Adrenal gland (tissue), 5 donors: ENCODE results near the gene GABBR1.

ENCODE experiments used
- POLR2A ChIP-seq, 2 donors: fragments of 450-650 bp; IDR thresholded peaks; one replicate each; pipeline ENCODE4 v1.6.1; 2017; ENCODE audit warnings: antibody characterized with exemption in 2 of 2, mild to moderate bottlenecking in 2 of 2, moderate library complexity in 1 of 2
- TF ChIP-seq, protein P1 (sequence below), 6 experiments: fragments of 450-650 bp in 4 of 6; fragments of 200-600 bp in 2 of 6; sonication (generic) in 1 of 6; IDR thresholded peaks; 1 replicate in 5 of 6; 2 replicates in 1 of 6; pipeline versions ENCODE4 v1.5.1 to v1.8.0; 2016 to 2021; ENCODE audit warnings: antibody characterized with exemption in 6 of 6, mild to moderate bottlenecking in 2 of 6, moderate library complexity in 1 of 6
- donor health status: DM: no; HTN: no; CAD: no.

DNA sequence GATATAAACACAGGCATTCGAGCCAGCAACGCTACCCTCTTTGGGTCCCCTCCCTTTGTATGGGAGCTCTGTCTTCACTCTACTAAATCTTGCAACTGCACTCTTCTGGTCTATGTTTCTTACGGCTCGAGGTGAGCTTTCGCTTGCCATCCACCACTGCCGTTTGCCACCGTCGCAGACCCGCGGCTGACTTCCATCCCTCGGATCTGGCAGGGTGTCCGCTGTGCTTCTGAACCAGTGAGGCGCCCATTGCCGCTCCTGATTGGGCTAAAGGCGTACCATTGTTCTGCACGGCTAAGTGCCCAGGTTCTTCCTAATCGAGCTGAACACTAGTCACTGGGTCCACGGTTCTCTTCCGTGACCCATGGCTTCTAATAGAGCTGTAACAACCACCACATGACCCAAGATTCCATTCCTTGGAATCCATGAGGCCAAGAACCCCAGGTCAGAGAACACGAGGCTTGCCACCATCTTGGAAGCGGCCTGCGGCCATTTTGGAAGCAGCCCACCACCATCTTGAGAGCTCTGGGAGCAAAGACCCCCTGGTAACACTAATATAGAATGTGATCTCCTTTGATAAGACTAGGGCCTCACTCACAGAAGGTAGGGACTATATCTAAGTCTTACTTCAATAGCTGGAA is 74.4 kb downstream of the GABBR1 start:
- no peak for TF ChIP-seq POLR2A (IDR thresholded peaks at IDR 0.05)
- TF ChIP-seq, protein P1, sequence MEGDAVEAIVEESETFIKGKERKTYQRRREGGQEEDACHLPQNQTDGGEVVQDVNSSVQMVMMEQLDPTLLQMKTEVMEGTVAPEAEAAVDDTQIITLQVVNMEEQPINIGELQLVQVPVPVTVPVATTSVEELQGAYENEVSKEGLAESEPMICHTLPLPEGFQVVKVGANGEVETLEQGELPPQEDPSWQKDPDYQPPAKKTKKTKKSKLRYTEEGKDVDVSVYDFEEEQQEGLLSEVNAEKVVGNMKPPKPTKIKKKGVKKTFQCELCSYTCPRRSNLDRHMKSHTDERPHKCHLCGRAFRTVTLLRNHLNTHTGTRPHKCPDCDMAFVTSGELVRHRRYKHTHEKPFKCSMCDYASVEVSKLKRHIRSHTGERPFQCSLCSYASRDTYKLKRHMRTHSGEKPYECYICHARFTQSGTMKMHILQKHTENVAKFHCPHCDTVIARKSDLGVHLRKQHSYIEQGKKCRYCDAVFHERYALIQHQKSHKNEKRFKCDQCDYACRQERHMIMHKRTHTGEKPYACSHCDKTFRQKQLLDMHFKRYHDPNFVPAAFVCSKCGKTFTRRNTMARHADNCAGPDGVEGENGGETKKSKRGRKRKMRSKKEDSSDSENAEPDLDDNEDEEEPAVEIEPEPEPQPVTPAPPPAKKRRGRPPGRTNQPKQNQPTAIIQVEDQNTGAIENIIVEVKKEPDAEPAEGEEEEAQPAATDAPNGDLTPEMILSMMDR (IDR thresholded peaks at IDR 0.05): no peak
